Activated CD8-positive, alpha-beta memory T cell treated with anti-CD3 and anti-CD28 coated beads for 36 hours (primary cell): ENCODE results near the gene TC2N. TPM values are rescaled to one million over a fixed set of nuclear protein-coding genes. Genes with fewer than 3 reads are reported as not detected.
"Not testable (repeated sequence)": the region's sequence is repeated elsewhere in the genome, so short reads cannot be mapped to it uniquely, and the experiment has no call there.

Experiments
- CTCF ChIA-PET: fragments of 350-600 bp; sonication (Branson Sonifier 250); formaldehyde crosslinking; loops from one replicate; lab custom pipeline; 2021; ENCODE audit warnings: antibody characterized with exemption; lab: Charles Lee
- POLR2A ChIA-PET: fragments of 350-600 bp; sonication (Branson Sonifier 250); formaldehyde crosslinking; loops from one replicate; lab custom pipeline; 2021; ENCODE audit warnings: antibody characterized with exemption; lab: Charles Lee
- total RNA-seq, 2 experiments: library from RNA; stranded (reverse); gene quantifications; one replicate each; pipeline ENCODE4 v1.2.3, GENCODE V29; 2021

Gene TC2N
- total RNA-seq, 2 experiments from 2014 or later = 14.6 to 18.5 TPM

DNA sequence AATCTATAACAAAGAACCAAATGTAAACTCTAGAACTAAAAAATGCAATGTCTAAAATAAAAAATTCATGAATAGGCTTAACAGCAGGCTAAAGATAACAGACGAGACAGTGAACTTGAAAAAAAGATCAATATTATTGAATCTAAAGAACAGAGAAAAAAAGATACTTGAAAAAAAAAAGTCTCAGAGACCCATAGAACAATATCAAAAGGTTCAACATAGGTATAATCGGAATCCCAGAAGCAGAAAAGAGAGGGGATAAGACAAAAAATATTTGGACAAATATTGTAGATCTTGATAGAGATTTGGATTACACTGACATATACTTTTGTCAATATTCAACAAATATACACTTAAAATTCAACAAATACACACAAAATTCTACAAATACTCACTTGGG, 56.6 kb downstream of the TC2N start:
- POLR2A ChIA-PET = no interaction called here
- CTCF ChIA-PET = no interaction called here

DNA sequence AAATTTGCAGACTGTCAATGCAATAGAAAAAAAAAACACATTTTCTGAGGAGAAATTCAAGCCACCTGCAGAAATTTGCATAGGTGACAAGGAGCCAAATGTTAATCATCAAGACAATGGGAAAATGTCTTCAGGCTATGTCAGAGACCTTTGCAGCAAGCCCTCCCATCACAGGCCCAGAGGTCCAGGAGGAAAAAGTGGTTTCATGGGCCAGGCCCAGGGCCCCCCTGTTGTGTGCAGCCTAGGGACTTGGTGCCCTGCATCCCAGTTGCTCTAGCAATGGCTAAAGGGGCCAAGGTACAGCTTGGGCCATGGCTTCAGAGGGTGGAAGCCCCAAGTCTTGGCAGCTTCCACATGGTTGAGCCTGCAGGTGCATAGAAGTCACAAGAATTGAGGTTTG, 60.6 kb downstream of the TC2N start:
- CTCF ChIA-PET = no interaction called here
- POLR2A ChIA-PET = no interaction called here

DNA sequence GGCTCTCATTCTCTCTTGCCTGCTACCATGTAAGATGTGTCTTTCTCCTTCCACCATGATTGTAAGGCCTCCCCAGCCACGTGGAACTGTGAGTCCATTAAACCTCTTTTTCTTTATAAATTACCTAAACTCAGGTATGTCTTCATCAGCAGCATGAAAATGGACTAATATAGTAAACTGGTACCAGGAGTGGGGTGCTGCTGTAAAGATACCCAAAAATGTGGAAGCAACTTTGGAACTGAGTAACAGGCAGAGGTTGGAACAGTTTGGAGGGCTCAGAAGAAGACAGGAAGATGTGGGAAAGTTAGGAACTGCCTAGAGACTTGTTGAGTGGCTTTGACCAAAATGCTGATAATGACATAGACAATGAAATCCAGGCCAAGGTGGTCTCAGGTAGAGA, 61.2 kb downstream of the TC2N start:
- POLR2A ChIA-PET, CTCF ChIA-PET: not testable (repeated sequence)

- CTCF ChIA-PET = no interaction called here
These were observed 61.7 kb downstream of the TC2N start for GRCh38 chr14:91805659-91806058.

GRCh38 chr14:91801358-91801757, 66.0 kb downstream of the TC2N start:
- POLR2A ChIA-PET = interaction anchor here (0.5 to 0.6 kb wide), 2 partner anchors 160 to 338 kb away, joined by 3 to 5 read pairs; no protein-coding TSS in a partner anchor
- CTCF ChIA-PET = interaction anchor here (0.7 kb wide), 1 partner anchor 374 kb away, joined by 3 read pairs; no protein-coding TSS in a partner anchor

More at GRCh38 chr14:91805659-91806058, 61.7 kb downstream of the TC2N start:
- POLR2A ChIA-PET = no interaction called here

GRCh38 chr14:91796617-91797347, 70.6 kb downstream of the TC2N start:
- ChIA-PET CTCF (interaction anchor here (0.5 kb wide), 1 partner anchor 311 kb away, joined by 3 read pairs; no protein-coding TSS in a partner anchor), POLR2A (no interaction called here)

GRCh38 chr14:91793704-91794103, 73.6 kb downstream of the TC2N start:
- CTCF ChIA-PET = interaction anchor here (0.7 kb wide), 1 partner anchor 118 kb away, joined by 3 read pairs; no protein-coding TSS in a partner anchor
- POLR2A ChIA-PET = interaction anchor here (0.6 kb wide), 1 partner anchor 730 kb away, joined by 3 read pairs; no protein-coding TSS in a partner anchor

DNA sequence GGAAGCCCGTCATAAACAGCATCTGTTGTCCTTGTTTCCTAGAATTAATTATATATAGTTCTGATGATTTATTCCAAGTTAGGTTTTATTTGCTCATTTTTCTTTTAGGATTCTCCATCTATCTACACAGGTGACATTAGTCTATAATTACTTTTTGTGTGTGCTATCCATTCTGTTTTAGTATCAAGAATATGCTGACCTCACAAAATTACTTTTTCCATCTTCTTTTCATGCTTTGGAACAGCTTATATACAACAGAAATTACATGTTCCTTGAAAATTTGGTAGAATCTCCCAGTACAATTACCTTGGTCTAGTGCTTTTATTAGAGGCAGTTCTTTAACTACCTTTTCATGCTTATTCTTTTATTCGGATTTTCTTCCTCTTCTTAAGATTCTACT, 81.1 kb downstream of the TC2N start:
- CTCF ChIA-PET = no interaction called here

GRCh38 chr14:91780452-91780851, 86.9 kb downstream of the TC2N start:
- ChIA-PET POLR2A (no interaction called here), CTCF (interaction anchor here (0.5 kb wide), 1 partner anchor 19 kb away, joined by 3 read pairs; no protein-coding TSS in a partner anchor)

More for the DNA sequence above, 81.1 kb downstream of the TC2N start:
- POLR2A ChIA-PET = no interaction called here

GRCh38 chr14:91778217-91778616, 89.1 kb downstream of the TC2N start:
- ChIA-PET CTCF (no interaction called here), POLR2A (no interaction called here)

GRCh38 chr14:91774140-91775096, 92.9 kb downstream of the TC2N start:
- POLR2A ChIA-PET = no interaction called here
- CTCF ChIA-PET = no interaction called here

DNA sequence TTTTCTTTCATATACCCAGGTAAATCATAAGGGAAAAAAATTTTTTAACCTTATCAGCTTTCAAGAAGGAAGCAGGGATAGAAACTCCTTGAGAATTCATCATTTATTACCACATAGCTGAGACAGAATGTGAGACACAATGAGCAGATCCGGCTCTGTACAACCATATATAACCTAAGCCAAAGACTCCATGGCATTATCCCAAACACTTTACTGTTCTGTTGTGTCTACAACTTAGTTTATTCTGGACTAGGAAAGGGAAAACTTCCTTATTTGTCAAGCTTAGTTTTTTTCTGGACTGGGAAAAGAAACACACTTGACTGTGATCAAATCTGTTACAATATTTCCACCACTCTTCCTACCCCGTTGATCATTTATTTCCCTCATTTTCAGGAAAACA, 97.2 kb downstream of the TC2N start:
- CTCF ChIA-PET = no interaction called here
- POLR2A ChIA-PET = no interaction called here

- POLR2A ChIA-PET = no interaction called here
- CTCF ChIA-PET = no interaction called here
These were observed 111.6 kb downstream of the TC2N start for GRCh38 chr14:91755570-91756295.

DNA sequence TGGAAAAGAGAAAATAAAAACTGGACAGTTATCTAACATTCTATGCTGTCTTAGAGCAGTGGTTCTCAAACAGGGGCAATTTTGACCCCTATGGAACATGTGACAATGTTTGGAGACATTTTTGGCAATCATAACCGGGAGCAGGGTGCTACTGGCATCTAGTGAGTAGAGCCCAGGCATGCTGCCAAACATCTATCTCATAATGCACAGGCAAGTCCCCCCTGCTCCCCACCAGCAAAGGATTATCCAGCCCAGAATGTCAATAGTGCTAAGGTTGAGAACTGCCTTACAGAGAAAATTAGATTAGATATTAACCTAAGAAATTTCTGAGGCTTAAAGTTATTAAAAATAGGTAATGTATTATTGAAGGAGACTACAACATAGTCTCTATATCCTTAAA, 112.5 kb downstream of the TC2N start:
- ChIA-PET POLR2A (no interaction called here), CTCF (no interaction called here)

DNA sequence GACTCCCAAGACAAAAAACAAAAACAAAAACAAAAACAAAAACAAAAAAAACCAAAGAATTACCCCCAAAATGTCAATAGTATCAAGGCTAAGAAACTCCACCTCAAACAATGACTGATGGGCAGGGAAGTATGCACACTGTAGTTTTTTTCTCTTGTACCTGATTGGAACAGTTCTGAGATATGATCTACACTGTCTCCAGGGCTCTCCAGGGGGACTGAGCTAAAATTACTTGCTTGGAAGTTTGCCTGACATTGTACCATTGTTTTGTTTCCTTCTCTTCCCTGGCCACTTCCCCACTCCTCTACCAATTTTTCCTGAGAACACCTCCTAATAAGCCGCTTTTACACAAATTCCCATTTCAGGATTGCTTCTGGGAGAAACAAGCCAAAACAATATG, 113.2 kb downstream of the TC2N start:
- ChIA-PET CTCF (no interaction called here), POLR2A (interaction anchor here (0.6 kb wide), 1 partner anchor 229 kb away, joined by 3 read pairs; no protein-coding TSS in a partner anchor)

- CTCF ChIA-PET = no interaction called here
These were observed 113.7 kb downstream of the TC2N start for GRCh38 chr14:91753501-91754128.

DNA sequence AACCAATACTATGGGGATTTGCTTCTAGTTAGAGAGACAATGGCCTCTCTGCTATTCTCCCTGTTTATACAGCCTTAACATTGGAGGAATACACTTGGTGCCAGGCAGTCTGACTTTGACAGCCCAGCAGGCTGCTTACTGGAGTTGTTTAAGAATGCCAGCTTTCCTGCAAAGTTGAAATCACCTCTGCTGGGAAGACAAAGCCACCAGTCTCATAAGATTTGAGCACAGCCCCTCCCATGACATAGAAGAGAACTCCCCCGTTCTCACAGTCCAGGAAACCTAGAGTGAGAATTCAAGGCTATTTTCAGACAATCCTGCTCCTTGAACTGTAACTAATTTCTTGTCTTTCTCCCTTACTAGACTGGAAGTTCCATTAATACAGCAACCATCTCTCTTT, 114.4 kb downstream of the TC2N start:
- POLR2A ChIA-PET = no interaction called here
- CTCF ChIA-PET = no interaction called here

More at GRCh38 chr14:91753501-91754128, 113.7 kb downstream of the TC2N start:
- POLR2A ChIA-PET = interaction anchor here (0.6 kb wide), 1 partner anchor 228 kb away, joined by 3 read pairs; no protein-coding TSS in a partner anchor

DNA sequence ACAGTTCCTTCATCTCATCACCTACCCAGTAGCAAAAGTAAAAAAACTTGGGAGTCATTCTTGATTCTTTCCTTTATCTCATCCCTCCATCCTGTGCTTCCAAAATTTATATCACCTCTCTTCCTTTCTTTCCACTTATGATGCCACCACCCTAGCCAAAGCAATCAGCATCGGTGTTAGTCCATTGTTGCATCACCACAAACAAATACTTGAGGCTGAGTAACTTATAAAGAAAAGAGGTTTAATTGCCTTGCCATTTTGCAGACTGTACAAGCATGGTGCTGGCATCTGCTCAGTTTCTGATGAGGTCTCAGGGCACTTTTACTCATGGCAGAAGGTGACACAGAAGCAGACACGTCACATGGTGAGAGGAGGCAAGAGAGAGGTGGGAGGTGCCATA, 115.6 kb downstream of the TC2N start:
- ChIA-PET CTCF (no interaction called here), POLR2A (no interaction called here)
